Panc1 (cell line): ENCODE results near the gene NKG7. TPM values are rescaled to one million over a fixed set of nuclear protein-coding genes. Genes with fewer than 3 reads are reported as not detected.
"Not testable (repeated sequence)": the region's sequence is repeated elsewhere in the genome, so short reads cannot be mapped to it uniquely, and the experiment has no call there.

Experiments used
- ATAC-seq: fragments of 200-7000 bp; cut with Tn5 transposase; 2 replicates; pipeline ENCODE4 v1.9.1; 2020; ENCODE audit warnings: mild to moderate bottlenecking, moderate library complexity
- BruUV-seq: library from RNA; stranded (reverse); fragments of 400-500 nt; replicated peaks from 2 replicates; lab custom pipeline; 2021; lab: Mats Ljungman, UMichigan
- CTCF ChIA-PET: fragments of 300-600 bp; sonication (Branson Sonifier 250); formaldehyde crosslinking; loops from one replicate; lab custom pipeline; 2022; ENCODE audit warnings: antibody characterized with exemption; lab: Charles Lee
- POLR2A ChIA-PET: fragments of 300-600 bp; sonication (Branson Sonifier 250); formaldehyde crosslinking; loops from one replicate; lab custom pipeline; 2022; ENCODE audit warnings: antibody characterized with exemption; lab: Charles Lee
- DNase-seq: peaks from one replicate; pipeline ENCODE4 v3.0.0-alpha.2; 2010; ENCODE audit warnings: low read depth, low spot score
- H3K27ac ChIP-seq: 2 replicates; pipeline ENCODE4 v1.5.1; 2011; ENCODE audit warnings: mild to moderate bottlenecking, low read length, inconsistent platforms
- H3K27me3 ChIP-seq: fragments of 200-500 bp; sonication (Bioruptor generic); 2 replicates; pipeline ENCODE4 v1.6.0; 2014; ENCODE audit warnings: low read length, inconsistent platforms; ENCODE audit not compliant: control insufficient read depth, insufficient read depth
- H3K36me3 ChIP-seq: fragments of 200-500 bp; sonication (Bioruptor generic); 2 replicates; pipeline ENCODE4 v1.5.1; 2014; ENCODE audit warnings: inconsistent platforms, mild to moderate bottlenecking, low read length, moderate library complexity; ENCODE audit not compliant: control insufficient read depth, insufficient read depth
- H3K4me1 ChIP-seq: 2 replicates; pipeline ENCODE4 v1.5.1; 2011; ENCODE audit warnings: inconsistent platforms, mild to moderate bottlenecking, low read length, moderate library complexity; ENCODE audit not compliant: control insufficient read depth, insufficient read depth
- H3K4me3 ChIP-seq, 2 experiments: 2 replicates each; pipeline ENCODE4 v1.5.1; 2011 to 2012; ENCODE audit warnings: low read depth in 2 of 2, low read length in 2 of 2, mild to moderate bottlenecking in 2 of 2, inconsistent platforms in 1 of 2, moderate library complexity in 1 of 2
- H3K9me3 ChIP-seq: fragments of 200-500 bp; sonication (Bioruptor generic); 2 replicates; pipeline ENCODE4 v1.5.1; 2014; ENCODE audit warnings: low read depth, mild to moderate bottlenecking, inconsistent platforms, low read length, moderate library complexity; ENCODE audit not compliant: control insufficient read depth, insufficient read depth
- CTCF ChIP-seq: fragments of 450-650 bp; IDR thresholded peaks from 2 replicates; pipeline ENCODE4 v1.5.1; 2017; ENCODE audit warnings: mild to moderate bottlenecking
- POLR2AphosphoS5 ChIP-seq: IDR thresholded peaks from 2 replicates; pipeline ENCODE4 v1.6.1; 2012; ENCODE audit warnings: mild to moderate bottlenecking, low read depth, low read length, moderate library complexity
- REST ChIP-seq, 2 experiments: IDR thresholded peaks; 2 replicates each; pipeline ENCODE4 v1.6.1; 2011 to 2012; ENCODE audit warnings: low read depth in 2 of 2, control low read depth in 1 of 2, low read length in 1 of 2, mild to moderate bottlenecking in 1 of 2, moderate library complexity in 1 of 2; ENCODE audit not compliant: insufficient read depth in 1 of 2
- SIN3A ChIP-seq: IDR thresholded peaks from 2 replicates; pipeline ENCODE4 v1.6.1; 2012; ENCODE audit warnings: low read depth, mild to moderate bottlenecking, low read length, moderate library complexity, borderline replicate concordance; ENCODE audit not compliant: insufficient read depth
- TCF7L2 ChIP-seq: IDR thresholded peaks from 2 replicates; pipeline ENCODE4 v1.6.1; 2011; ENCODE audit warnings: mild to moderate bottlenecking, low read depth, low read length, inconsistent platforms
- in situ Hi-C: cut with HindIII; loops from 2 replicates; pipeline ENCODE4 v1.10.0; 2016; ENCODE audit warnings: low sequenced_read_pairs, low pct_unique_long_range_greater_than_20kb
- intact Hi-C: fragments of 100-400 bp; cut with micrococcal nuclease; formaldehyde crosslinking; loops from one replicate; pipeline ENCODE4 v1.10.0; 2022; ENCODE audit not compliant: unreplicated experiment
- total RNA-seq: library from RNA; stranded (reverse); gene quantifications from one replicate; pipeline ENCODE4 v1.2.1, GENCODE V29; 2021; ENCODE audit not compliant: unreplicated experiment

The NKG7 gene
- total RNA-seq, 1 experiment from 2014 or later = 0.23 TPM

GRCh38 chr19:51417810-51418157 is 45.3 kb upstream of the NKG7 start:
- no TSS peak for BruUV-seq
- ChIA-PET POLR2A (no interaction called here), CTCF (no interaction called here)
- intact Hi-C loops = no loop called here
- H3K4me1 ChIP-seq = no peaks in the 10 kb centered on the region
- DNase-seq (no peak), ATAC-seq (no peak)
- H3K27me3 ChIP-seq = no peaks in the 10 kb centered on the region
- no peak for TF ChIP-seq POLR2AphosphoS5
- no peak overlapping the region for H3K27ac ChIP-seq
- in situ Hi-C loops = no loop called here
- no peak overlapping the region for H3K4me3 ChIP-seq
- H3K36me3 ChIP-seq = no peaks in the 10 kb centered on the region
- H3K9me3 ChIP-seq = no peaks in the 10 kb centered on the region

DNA sequence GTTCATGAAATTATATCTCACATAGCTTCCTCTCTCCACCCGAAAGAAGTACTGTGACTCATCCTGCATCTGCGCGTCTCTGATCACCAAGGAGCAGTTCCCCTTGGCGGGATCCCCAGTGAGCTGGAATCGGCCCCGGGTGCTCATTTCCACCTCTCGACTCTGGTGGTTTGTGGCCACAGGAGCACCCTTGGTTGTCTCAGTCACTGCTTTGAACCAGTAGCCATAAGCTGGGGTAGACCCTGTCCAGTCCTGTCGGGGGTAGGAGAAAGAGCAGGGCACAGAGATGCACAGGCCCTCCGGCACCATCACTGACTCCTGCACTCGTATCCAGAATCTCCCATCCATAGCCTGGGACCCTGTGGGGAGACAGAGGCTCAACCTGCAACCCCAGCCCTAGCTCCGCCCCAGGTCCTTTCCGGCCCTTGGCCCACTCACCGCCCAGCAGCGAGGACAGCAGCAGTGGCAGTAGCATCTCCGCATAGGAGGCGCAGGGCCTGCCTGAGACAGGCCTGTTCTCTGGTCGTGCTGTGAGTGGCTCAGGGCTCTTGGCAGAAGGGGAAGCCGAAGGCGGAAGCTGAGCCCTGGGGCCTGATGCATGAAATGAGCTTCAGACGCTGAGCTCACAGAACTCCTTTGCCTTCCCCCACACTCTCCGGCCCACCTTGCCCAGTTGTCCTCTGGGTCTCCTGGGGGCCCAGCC is 44.8 kb upstream of the NKG7 start, which contains the start of gene SIGLEC10:
Gene SIGLEC10, minus strand, starts transcription at position 536 of the 703 bp plus-strand sequence. Its CDS starts 61 bp downstream, at position 475.
- BruUV-seq = no TSS peak
- TF ChIP-seq SIN3A (no peak), CTCF (no peak), TCF7L2 (no peak), POLR2AphosphoS5 (no peak), REST (IDR thresholded peaks at IDR 0.05; ENCODE audit: insufficient read depth in 1 of 2, low read depth in 2 of 2, low read length in 1 of 2) (no peak)
- ChIA-PET POLR2A (interaction anchor here (0.7 kb wide), 1 partner anchor 25 kb away, joined by 4 read pairs; no protein-coding TSS in a partner anchor), CTCF (no interaction called here)
- Histone ChIP-seq H3K9me3 (no peaks in the 10 kb centered on the region), H3K27me3 (no peaks in the 10 kb centered on the region), H3K36me3 (no peaks in the 10 kb centered on the region), H3K4me3 (no peak within 1 kb of the TSS), H3K4me1 (no peaks in the 10 kb centered on the region), H3K27ac (no peak within 1 kb of the TSS)
- intact Hi-C loops = no loop called here
- DNase-seq (no peak), ATAC-seq (no peak)
- in situ Hi-C loops = no loop called here

DNA sequence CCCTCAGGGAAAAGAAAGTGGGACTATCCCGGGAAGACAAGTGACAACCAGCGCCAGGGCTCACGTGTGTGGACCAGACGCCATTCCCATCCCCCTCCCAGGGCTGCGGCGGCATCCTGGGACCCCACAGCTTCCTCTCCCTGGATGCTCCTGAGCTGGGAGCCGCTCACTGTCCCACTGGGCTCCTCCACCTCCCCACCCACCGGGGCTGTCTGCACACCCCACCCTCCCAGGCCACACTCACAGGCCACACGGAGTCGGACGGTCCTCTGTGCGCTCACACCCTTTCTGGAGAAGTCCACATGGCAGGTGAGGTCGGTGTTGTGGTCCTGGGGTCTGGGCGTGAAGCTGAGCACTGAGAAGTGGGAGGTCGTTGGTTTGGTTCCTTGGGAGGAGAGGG is 44.0 kb upstream of the NKG7 start:
- intact Hi-C loops, ATAC-seq, H3K9me3 ChIP-seq, DNase-seq, H3K4me3 ChIP-seq, H3K36me3 ChIP-seq, H3K4me1 ChIP-seq, BruUV-seq, H3K27me3 ChIP-seq, CTCF ChIA-PET, in situ Hi-C loops, H3K27ac ChIP-seq, POLR2A ChIA-PET: not testable (repeated sequence)
